ENCODE data around the gene PTGS2. TPM values are rescaled to one million over a fixed set of nuclear protein-coding genes. Genes with fewer than 3 reads are reported as not detected.

Gene PTGS2
- polyA plus RNA-seq, 1 of the 3 experiments (the other 2 are of a cell fraction) = 6.3 TPM

- no peak overlapping the region for H3K9ac ChIP-seq
- H4K20me1 ChIP-seq (ENCODE audit: insufficient read depth) = no peaks in the 10 kb centered on the region
- peaks cover 0 to 9% of the 10 kb centered on the region in 2 experiments; a peak in 1 of 4 replicates for H3K4me1 ChIP-seq (ENCODE audit: control insufficient read depth in 1 of 2, insufficient read depth in 2 of 2, low read depth in 1 of 2, low read length in 1 of 2)
- ChIA-PET CTCF (no interaction called here), POLR2A (no interaction called here)
- no peaks in the 10 kb centered on the region for H3K79me2 ChIP-seq (ENCODE audit: insufficient read depth)
- no peak overlapping the region for H3K27ac ChIP-seq (ENCODE audit: low read depth in 2 of 2, low read length in 1 of 2)
- WGBS (ENCODE audit: low lambda C conversion rate) = 26% methylated on average over 2 of the region's 2 CpGs
- H3K4me3 ChIP-seq (ENCODE audit: low read depth in 2 of 2, low read length in 1 of 2) = no peak overlapping the region
- H3K36me3 ChIP-seq (replicated peaks in 1 of 2; ENCODE audit: control insufficient read depth in 1 of 2, insufficient read depth in 2 of 2, low read length in 1 of 2) = no peaks in the 10 kb centered on the region
- no peak for TF ChIP-seq ELF1 (IDR thresholded peaks at IDR 0.05)
- TF ChIP-seq RXRA (IDR thresholded peaks at IDR 0.05; ENCODE audit: borderline replicate concordance, low read depth) = no peak
- no peak for TF ChIP-seq FOXJ3 (CRISPR knock-in tag; IDR thresholded peaks at IDR 0.05)
- TF ChIP-seq FOSL2 (IDR thresholded peaks at IDR 0.05; ENCODE audit: borderline replicate concordance, low read depth) = no peak
- TF ChIP-seq YY1 (IDR thresholded peaks at IDR 0.05; ENCODE audit: low read depth) = no peak
- TF ChIP-seq MEF2A (IDR thresholded peaks at IDR 0.05; ENCODE audit: borderline replicate concordance, low read depth) = no peak
- TF ChIP-seq SIN3A (IDR thresholded peaks at IDR 0.05; ENCODE audit: borderline replicate concordance, low read depth, low read length) = no peak
- no peak for TF ChIP-seq GATA2 (CRISPR knock-in tag; IDR thresholded peaks at IDR 0.05)
- TF ChIP-seq CHD2 (IDR thresholded peaks at IDR 0.05; ENCODE audit: low read length, partially characterized antibody) = no peak
- no peak for TF ChIP-seq USF1 (IDR thresholded peaks at IDR 0.05; ENCODE audit: borderline replicate concordance, low read depth)
- no peak for TF ChIP-seq SMC3 (IDR thresholded peaks at IDR 0.05; ENCODE audit: low read depth, low read length)
- no peak for TF ChIP-seq NFIC (IDR thresholded peaks at IDR 0.05; ENCODE audit: borderline replicate concordance)
- no peak for TF ChIP-seq ZBTB33 (IDR thresholded peaks at IDR 0.05; ENCODE audit: borderline replicate concordance, low read depth)
- TF ChIP-seq POLR2AphosphoS5 (IDR thresholded peaks at IDR 0.05; ENCODE audit: low read depth, low read length) = no peak
- TF ChIP-seq RFX5 (IDR thresholded peaks at IDR 0.05; ENCODE audit: low read length) = no peak
- TF ChIP-seq RAD21 (IDR thresholded peaks at IDR 0.05; ENCODE audit: low read length) = no peak
- TF ChIP-seq TCF12 (IDR thresholded peaks at IDR 0.05) = no peak
- H3F3A ChIP-seq (replicated peaks; ENCODE audit: insufficient read depth) = no peaks in the 10 kb centered on the region
- H3K27me3 ChIP-seq (ENCODE audit: insufficient read depth) = no peaks in the 10 kb centered on the region
- no peaks in the 10 kb centered on the region for H3K9me3 ChIP-seq
- H2AFZ ChIP-seq (ENCODE audit: low read depth) = peak overlapping the region; percentile 25; the same call in 1 of the 2 replicates
- no peaks in the 10 kb centered on the region for H3K9me2 ChIP-seq
- no peak for DNase-seq
- H3K4me2 ChIP-seq = no peak overlapping the region
Measured at GRCh38 chr1:186717286-186717685, 37.1 kb upstream of the PTGS2 start.

Measured in SK-N-SH (cell line).